Pancreas (tissue), 10 donors: Measurements from ENCODE around the gene ELOVL2. TPM values are rescaled to one million over a fixed set of nuclear protein-coding genes. Genes with fewer than 3 reads are reported as not detected.

Experiments used
- ATAC-seq, 4 donors: fragments of 200-7000 bp; cut with Tn5 transposase; one replicate each; pipeline versions ENCODE4 v1.8.0 to v1.9.1; 2020; ENCODE audit warnings: mild to moderate bottlenecking in 4 of 4, moderate library complexity in 4 of 4
- DNase-seq, 6 donors: peaks; one replicate each; pipeline ENCODE4 v3.0.0-alpha.2; 2020
- FAIRE-seq: peaks from 2 replicates; lab custom pipeline; 2012; peaks lifted over from hg19 to GRCh38; lab: Jason Lieb, UNC
- H3K27ac ChIP-seq, 4 donors: fragments of 200-600 bp; sonication (generic); 1 replicate in 3 of 4; 2 replicates in 1 of 4; pipeline versions ENCODE4 v1.5.0 to v1.8.0; 2020
- H3K27me3 ChIP-seq, 4 donors: fragments of 200-600 bp; one replicate each; pipeline ENCODE4 v1.8.0; 2021
- H3K36me3 ChIP-seq, 3 donors: fragments of 200-600 bp; sonication (generic) in 1 of 3; one replicate each; pipeline versions ENCODE4 v1.5.0 to v1.8.0; 2020 to 2021
- H3K4me1 ChIP-seq, 3 donors: fragments of 200-600 bp; one replicate each; pipeline ENCODE4 v1.8.0; 2021
- H3K4me3 ChIP-seq, 4 donors: fragments of 200-600 bp; sonication (generic) in 2 of 4; one replicate each; pipeline versions ENCODE4 v1.5.0 to v1.8.0; 2020 to 2021
- H3K9me3 ChIP-seq, 4 donors: fragments of 200-600 bp; one replicate each; pipeline ENCODE4 v1.8.0; 2021
- CTCF ChIP-seq, 4 donors: fragments of 200-600 bp; sonication (generic) in 3 of 4; IDR thresholded peaks; one replicate each; pipeline versions ENCODE4 v1.5.0 to v1.8.0; 2021; ENCODE audit warnings: antibody characterized with exemption in 4 of 4
- WGBS, 2 donors: extraction: QIAGEN DNeasy Blood & Tissue Kit; methylation state at CpG; one replicate each; pipeline ENCODE4 v1.1.7; 2013; 5-methylcytosine and 5-hydroxymethylcytosine counted together
- intact Hi-C, 3 donors: fragments of 100-400 bp; cut with DNase I; formaldehyde crosslinking; loops; one replicate each; pipeline versions ENCODE4 v1.11.1 to v1.14.2; 2022
- polyA plus RNA-seq, 2 donors: library from polyadenylated mRNA; stranded (reverse); fragments of 200-250 nt; gene quantifications; one replicate each; pipeline ENCODE4 v1.2.3, GENCODE V29; 2013
- total RNA-seq, 6 donors: library from RNA; stranded (reverse); fragmentation: NEBNext Ultra II Directional in 4 of 6; extraction: Animal tissue kit (Norgen Biotek cat#: 25700) in 4 of 6; gene quantifications; one replicate each; pipeline versions ENCODE4 v1.2.1 to v1.2.4, GENCODE V29; 2021 to 2023
- donor health status: healthy with polysubstance abuse.
- donor health status: DM: no; HTN: no; CAD: no; lungs with moderate emphysema.
- donor health status: DM: no; HTN: no; CAD: no.
- donor health status: control.
- donor health status: control.
- donor health status: Bipolar disorder and iron deficiency.
- donor health status: DM: yes; HTN: yes; CAD: no.
- donor health status: DM: no; HTN: no; CAD: no.
- donor health status: DM: no; HTN: no; CAD: no.
- donor health status: DM: yes; HTN: yes; CAD: no.

ELOVL2 gene
- total and polyA plus RNA-seq, 8 donors, result 1.3 to 2.2 (median 1.6) TPM

GRCh38 chr6:11035616-11036350 lies 8.3 kb downstream of the ELOVL2 start:
- Histone ChIP-seq H3K9me3 (no peaks in the 10 kb centered on the region), H3K4me3 (no peak overlapping the region), H3K4me1 (no peaks in the 10 kb centered on the region), H3K27ac (no peak overlapping the region), H3K27me3 (peaks cover 0 to 4% (median 0%) of the 10 kb centered on the region in 4 donors), H3K36me3 (no peaks in the 10 kb centered on the region)
- WGBS, 2 donors, result 72 to 83% methylated on average over 7 of the region's 7 CpGs
- ATAC-seq (no peak), FAIRE-seq (no peak), DNase-seq (no peak)
- intact Hi-C loops, result no loop called here
- no peak for TF ChIP-seq CTCF (IDR thresholded peaks at IDR 0.05)

- no peak overlapping the region for H3K27ac ChIP-seq
- FAIRE-seq, result no peak
- intact Hi-C loops, result no loop called here
- no peaks in the 10 kb centered on the region for H3K9me3 ChIP-seq
- DNase-seq, result no peak
- no peak for TF ChIP-seq CTCF (IDR thresholded peaks at IDR 0.05)
- H3K36me3 ChIP-seq, result no peaks in the 10 kb centered on the region
- H3K27me3 ChIP-seq, result peaks cover 0 to 4% (median 0%) of the 10 kb centered on the region in 4 donors
- no peak for ATAC-seq
- H3K4me1 ChIP-seq, result no peaks in the 10 kb centered on the region
- no peak overlapping the region for H3K4me3 ChIP-seq
Observed at GRCh38 chr6:11033825-11034224, 10.3 kb downstream of the ELOVL2 start.

DNA sequence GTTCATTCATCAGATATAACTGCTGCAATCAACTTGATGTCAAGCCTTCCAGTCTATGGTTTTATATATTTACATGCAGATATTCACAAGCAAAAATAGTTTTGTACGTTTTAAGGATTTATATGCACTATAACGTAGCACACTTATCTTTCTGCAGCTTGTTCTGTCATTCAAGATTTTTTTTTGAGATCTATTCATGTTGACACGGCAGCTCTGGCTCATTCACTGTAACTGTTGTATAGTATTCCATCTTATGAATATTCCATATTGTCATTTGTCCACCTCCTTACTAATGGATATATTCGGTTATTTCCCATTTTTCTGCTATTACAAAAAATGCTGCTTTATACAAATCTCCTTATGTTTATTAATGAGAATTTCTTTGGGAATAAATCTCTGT lies 13.2 kb downstream of the ELOVL2 start:
- DNase-seq (no peak), ATAC-seq (no peak), FAIRE-seq (no peak)
- intact Hi-C loops, result no loop called here
- no peak overlapping the region for H3K27ac ChIP-seq
- no peak for TF ChIP-seq CTCF (IDR thresholded peaks at IDR 0.05)
- H3K27me3 ChIP-seq, result peaks cover 0 to 4% (median 0%) of the 10 kb centered on the region in 4 donors
- H3K4me3 ChIP-seq, result no peak overlapping the region
- H3K36me3 ChIP-seq, result no peaks in the 10 kb centered on the region
- no peaks in the 10 kb centered on the region for H3K9me3 ChIP-seq
- WGBS, 2 donors, result 65 to 81% methylated on average over 4 of the region's 4 CpGs
- H3K4me1 ChIP-seq, result no peaks in the 10 kb centered on the region

DNA sequence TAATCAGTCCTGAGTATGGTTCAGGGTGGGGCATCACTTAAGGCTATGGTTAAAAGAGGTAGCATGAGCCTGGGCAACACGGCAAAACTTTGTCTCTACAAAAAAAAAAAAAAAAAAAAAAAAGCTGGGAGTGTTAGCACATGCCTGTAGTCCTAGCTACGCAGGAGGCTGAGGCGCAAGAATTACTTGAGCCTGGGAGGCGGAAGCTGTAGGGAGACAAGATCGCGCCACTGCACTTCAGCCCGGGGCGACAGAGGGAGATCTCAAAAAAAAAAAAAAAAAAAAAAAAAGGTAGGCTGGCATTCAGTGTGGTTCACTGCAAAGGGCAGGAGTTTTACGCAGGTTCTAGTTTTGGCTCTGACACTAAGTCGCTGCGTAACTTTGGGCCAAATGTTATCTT lies 15.1 kb downstream of the ELOVL2 start:
- intact Hi-C loops, result no loop called here

More for the DNA sequence above, 15.1 kb downstream of the ELOVL2 start:
- no peak for DNase-seq
- no peak for ATAC-seq
- 89 to 93% methylated on average over 11 of the region's 11 CpGs for WGBS, 2 donors
- no peak for FAIRE-seq
- no peaks in the 10 kb centered on the region for H3K4me1 ChIP-seq
- TF ChIP-seq CTCF (IDR thresholded peaks at IDR 0.05), result no peak
- no peak overlapping the region for H3K27ac ChIP-seq
- H3K36me3 ChIP-seq, result no peaks in the 10 kb centered on the region
- H3K4me3 ChIP-seq, result no peak overlapping the region
- no peaks in the 10 kb centered on the region for H3K9me3 ChIP-seq
- H3K27me3 ChIP-seq, result peaks cover 0 to 4% (median 0%) of the 10 kb centered on the region in 4 donors
